ENCODE results near the gene XKR7. TPM values are rescaled to one million over a fixed set of nuclear protein-coding genes. Genes with fewer than 3 reads are reported as not detected.

The XKR7 gene
- total RNA-seq, 4 donors from 2014 or later: under 0.01 TPM; not detected in 3

GRCh38 chr20:31974951-31975487 lies 7.1 kb downstream of the XKR7 start:
- intact Hi-C loops (cut with DNase I; ENCODE audit: low total_unique reads) (no loop called here), in situ Hi-C loops (cut with MboI; ENCODE audit: low pct_ligation_motif_present in 1 of 4, low pct_unique_long_range_greater_than_20kb in 1 of 4, low sequenced_read_pairs in 3 of 4) (no loop called here)
- no peaks in the 10 kb centered on the region for H3K36me3 ChIP-seq
- H3K4me1 ChIP-seq: no peaks in the 10 kb centered on the region
- no peak overlapping the region for H3K27ac ChIP-seq
- TF ChIP-seq POLR2AphosphoS5 (IDR thresholded peaks at IDR 0.05) (no peak), EP300 (IDR thresholded peaks at IDR 0.05; ENCODE audit: low read depth) (no peak), POLR2A (IDR thresholded peaks at IDR 0.05) (no peak), CTCF (IDR thresholded peaks at IDR 0.05) (no peak)
- H3K27me3 ChIP-seq: peaks cover 33% of the 10 kb centered on the region
- 39% methylated on average over 10 of the region's 10 CpGs; no CpG with 5 or more reads in 1 of the 2 donors for WGBS, 2 donors (ENCODE audit: low coverage in 1 of 2)
- DNase-seq: no peak
- no peak overlapping the region for H3K4me3 ChIP-seq
- no peaks in the 10 kb centered on the region for H3K9me3 ChIP-seq

GRCh38 chr20:31975874-31976273 lies 7.9 kb downstream of the XKR7 start:
- no peak for DNase-seq
- in situ Hi-C loops (cut with MboI; ENCODE audit: low pct_ligation_motif_present in 1 of 4, low pct_unique_long_range_greater_than_20kb in 1 of 4, low sequenced_read_pairs in 3 of 4): no loop called here
- no peak overlapping the region for H3K27ac ChIP-seq
- 67 to 80% methylated on average over 2 of the region's 2 CpGs for WGBS, 2 donors (ENCODE audit: low coverage in 1 of 2)
- peaks cover 40% of the 10 kb centered on the region for H3K27me3 ChIP-seq
- TF ChIP-seq POLR2A (IDR thresholded peaks at IDR 0.05) (no peak), POLR2AphosphoS5 (IDR thresholded peaks at IDR 0.05) (no peak), CTCF (IDR thresholded peaks at IDR 0.05) (no peak), EP300 (IDR thresholded peaks at IDR 0.05; ENCODE audit: low read depth) (no peak)
- no peaks in the 10 kb centered on the region for H3K9me3 ChIP-seq
- intact Hi-C loops (cut with DNase I; ENCODE audit: low total_unique reads): no loop called here
- no peaks in the 10 kb centered on the region for H3K4me1 ChIP-seq
- H3K36me3 ChIP-seq: no peaks in the 10 kb centered on the region
- no peak overlapping the region for H3K4me3 ChIP-seq

GRCh38 chr20:31977080-31977479 lies 9.1 kb downstream of the XKR7 start:
- Histone ChIP-seq H3K27ac (no peak overlapping the region), H3K4me3 (no peak overlapping the region), H3K9me3 (no peaks in the 10 kb centered on the region), H3K27me3 (peaks cover 33% of the 10 kb centered on the region), H3K4me1 (no peaks in the 10 kb centered on the region), H3K36me3 (no peaks in the 10 kb centered on the region)
- WGBS, 2 donors (ENCODE audit: low coverage in 1 of 2): 85% methylated on average over 4 of the region's 4 CpGs; no CpG with 5 or more reads in 1 of the 2 donors
- TF ChIP-seq POLR2A (IDR thresholded peaks at IDR 0.05) (no peak), CTCF (IDR thresholded peaks at IDR 0.05) (no peak), EP300 (IDR thresholded peaks at IDR 0.05; ENCODE audit: low read depth) (no peak), POLR2AphosphoS5 (IDR thresholded peaks at IDR 0.05) (no peak)
- in situ Hi-C loops (cut with MboI; ENCODE audit: low pct_ligation_motif_present in 1 of 4, low pct_unique_long_range_greater_than_20kb in 1 of 4, low sequenced_read_pairs in 3 of 4) (no loop called here), intact Hi-C loops (cut with DNase I; ENCODE audit: low total_unique reads) (no loop called here)
- no peak for DNase-seq

- no peak for TF ChIP-seq POLR2AphosphoS5 (IDR thresholded peaks at IDR 0.05)
- TF ChIP-seq CTCF (IDR thresholded peaks at IDR 0.05): no peak
- TF ChIP-seq POLR2A (IDR thresholded peaks at IDR 0.05): no peak
- no peak for TF ChIP-seq EP300 (IDR thresholded peaks at IDR 0.05; ENCODE audit: low read depth)
- intact Hi-C loops (cut with DNase I; ENCODE audit: low total_unique reads) (no loop called here), in situ Hi-C loops (cut with MboI; ENCODE audit: low pct_ligation_motif_present in 1 of 4, low pct_unique_long_range_greater_than_20kb in 1 of 4, low sequenced_read_pairs in 3 of 4) (no loop called here)
- DNase-seq: no peak
- H3K27me3 ChIP-seq: peaks cover 17% of the 10 kb centered on the region
- H3K9me3 ChIP-seq: no peaks in the 10 kb centered on the region
- WGBS, 2 donors (ENCODE audit: low coverage in 1 of 2): 40 to 55% methylated on average over 3 to 6 of the region's 6 CpGs
- no peak overlapping the region for H3K27ac ChIP-seq
- no peaks in the 10 kb centered on the region for H3K4me1 ChIP-seq
- H3K36me3 ChIP-seq: no peaks in the 10 kb centered on the region
- H3K4me3 ChIP-seq: no peak overlapping the region
These were observed 11.9 kb downstream of the XKR7 start for GRCh38 chr20:31979713-31980426.

Measured in transverse colon (tissue), 4 donors.